HepG2 (cell line): ENCODE results near the gene ITLN1. TPM values are rescaled to one million over a fixed set of nuclear protein-coding genes. Genes with fewer than 3 reads are reported as not detected.

ENCODE experiments used
- ATAC-seq: fragments of 200-7000 bp; cut with Tn5 transposase; 3 replicates; pipeline ENCODE4 v1.9.1; 2020; ENCODE audit warnings: mild to moderate bottlenecking, moderate library complexity
- BruUV-seq: library from RNA; stranded (reverse); fragments of 400-500 nt; replicated peaks from 2 replicates; lab custom pipeline; 2021; lab: Mats Ljungman, UMichigan
- CTCF ChIA-PET: fragments of 300-600 bp; formaldehyde crosslinking; extraction: SDS; loops from one replicate; lab custom pipeline; 2021; ENCODE audit warnings: low total read pairs, inconsistent platforms, low intra/inter-chr PET ratio; lab: Yijun Ruan, JAX
- POLR2A ChIA-PET: fragments of 350-600 bp; sonication (Branson Sonifier 250); formaldehyde crosslinking; loops from one replicate; lab custom pipeline; 2020; ENCODE audit warnings: antibody characterized with exemption, inconsistent platforms; lab: Yijun Ruan, JAX
- DNase-seq: peaks from one replicate; pipeline ENCODE4 v3.0.0-alpha.2; 2015; ENCODE audit warnings: low spot score
- FAIRE-seq: peaks from 3 replicates; lab custom pipeline; 2011; peaks lifted over from hg19 to GRCh38; lab: Jason Lieb, UNC
- H2AFZ ChIP-seq: one replicate; pipeline ENCODE4 v1.6.1; 2011; ENCODE audit warnings: low read length, inconsistent platforms
- H3K27ac ChIP-seq: fragments of 300-600 bp; 3 replicates; pipeline ENCODE4 v1.8.0; 2011; ENCODE audit warnings: mixed run types, mild to moderate bottlenecking, mixed read lengths, low read length, inconsistent platforms; ENCODE audit not compliant: insufficient read depth; ENCODE audit errors: extremely low read length
- H3K27me3 ChIP-seq, 2 experiments: fragments of 200-600 bp in 1 of 2; 2 replicates in 1 of 2; 3 replicates in 1 of 2; pipeline versions ENCODE4 v1.6.0 to v1.8.0; 2011; ENCODE audit warnings: low read length in 2 of 2, mild to moderate bottlenecking in 2 of 2, moderate library complexity in 2 of 2, inconsistent platforms in 1 of 2; ENCODE audit not compliant: insufficient read depth in 2 of 2, control insufficient read depth in 1 of 2
- H3K36me3 ChIP-seq, 2 experiments: fragments of 200-600 bp in 1 of 2; replicated peaks in 1 of 2; 2 replicates in 1 of 2; 3 replicates in 1 of 2; pipeline versions ENCODE4 v1.5.1 to v1.8.0; 2011; ENCODE audit warnings: low read length in 2 of 2, inconsistent platforms in 1 of 2; ENCODE audit not compliant: insufficient read depth in 2 of 2, control insufficient read depth in 1 of 2
- H3K4me1 ChIP-seq: 2 replicates; pipeline ENCODE4 v1.5.1; 2012; ENCODE audit warnings: low read length, inconsistent platforms; ENCODE audit not compliant: insufficient read depth
- H3K4me2 ChIP-seq: 2 replicates; pipeline ENCODE4 v1.6.0; 2011; ENCODE audit warnings: low read depth, low read length, inconsistent platforms
- H3K4me3 ChIP-seq, 3 experiments: fragments of 200-600 bp in 1 of 3; sonication (generic), shearing (Covaris generic) in 1 of 3; replicated peaks in 1 of 3; 2 replicates each; pipeline ENCODE4 v1.5.1; 2011 to 2016; ENCODE audit warnings: low read length in 3 of 3, inconsistent platforms in 2 of 3, low read depth in 2 of 3, mild to moderate bottlenecking in 2 of 3, control low read depth in 1 of 3, mixed read lengths in 1 of 3; ENCODE audit not compliant: insufficient read depth in 1 of 3
- H3K79me2 ChIP-seq: one replicate; pipeline ENCODE4 v1.6.1; 2011; ENCODE audit warnings: low read length, inconsistent platforms; ENCODE audit not compliant: insufficient read depth
- H3K9ac ChIP-seq: 2 replicates; pipeline ENCODE4 v1.6.0; 2011; ENCODE audit warnings: mild to moderate bottlenecking, low read depth, low read length, inconsistent platforms; ENCODE audit not compliant: insufficient read depth
- H3K9me3 ChIP-seq: 2 replicates; pipeline ENCODE4 v1.5.1; 2012; ENCODE audit warnings: mild to moderate bottlenecking, low read length
- H4K20me1 ChIP-seq: 2 replicates; pipeline ENCODE4 v1.6.0; 2011; ENCODE audit warnings: inconsistent platforms, mild to moderate bottlenecking, low read length, moderate library complexity; ENCODE audit not compliant: insufficient read depth
- BCLAF1 ChIP-seq: fragments of 450-650 bp; IDR thresholded peaks from 2 replicates; pipeline ENCODE4 v1.6.1; 2017; ENCODE audit warnings: mild to moderate bottlenecking
- CEBPG ChIP-seq: IDR thresholded peaks from 2 replicates; pipeline ENCODE4 v1.6.1; 2016
- CREB1 ChIP-seq, 2 experiments: fragments of 450-650 bp in 1 of 2; IDR thresholded peaks; 2 replicates each; pipeline ENCODE4 v1.6.1; 2016 to 2017; ENCODE audit warnings: control low read depth in 1 of 2, mild to moderate bottlenecking in 1 of 2, missing compliant biosample characterization in 1 of 2, missing genetic modification characterization in 1 of 2
- DPF2 ChIP-seq: sonication (generic); formaldehyde crosslinking; IDR thresholded peaks from 2 replicates; pipeline ENCODE4 v1.4.0; 2020; ENCODE audit warnings: mild to moderate bottlenecking, low read depth, missing genetic modification reagents, borderline replicate concordance
- GMEB2 ChIP-seq: IDR thresholded peaks from 2 replicates; pipeline ENCODE4 v1.6.1; 2016; ENCODE audit warnings: missing biosample characterization, missing genetic modification reagents, low read depth
- JUN ChIP-seq: sonication (generic); formaldehyde crosslinking; IDR thresholded peaks from 2 replicates; pipeline ENCODE4 v1.4.0; 2020; ENCODE audit warnings: mild to moderate bottlenecking, missing genetic modification reagents
- KLF13 ChIP-seq: sonication (generic); formaldehyde crosslinking; IDR thresholded peaks from 2 replicates; pipeline ENCODE4 v1.4.0; 2020; ENCODE audit warnings: mild to moderate bottlenecking, missing genetic modification reagents
- KLF15 ChIP-seq: sonication (generic); formaldehyde crosslinking; IDR thresholded peaks from 2 replicates; pipeline ENCODE4 v1.8.1; 2023; ENCODE audit warnings: borderline replicate concordance, mild to moderate bottlenecking, inconsistent platforms, missing genetic modification reagents, mixed read lengths
- MLXIP ChIP-seq: sonication (generic); formaldehyde crosslinking; IDR thresholded peaks from 2 replicates; pipeline ENCODE4 v1.9.0; 2021; ENCODE audit warnings: missing genetic modification reagents, borderline replicate concordance
- NFIC ChIP-seq: IDR thresholded peaks from 2 replicates; pipeline ENCODE4 v1.6.1; 2012; ENCODE audit warnings: mild to moderate bottlenecking, low read length, inconsistent platforms
- SNAI1 ChIP-seq: sonication (generic); formaldehyde crosslinking; IDR thresholded peaks from 2 replicates; pipeline ENCODE4 v1.5.0; 2020; ENCODE audit warnings: mild to moderate bottlenecking, missing genetic modification reagents, borderline replicate concordance
- SRSF1 ChIP-seq: fragments of 200-400 bp; formaldehyde crosslinking; optimal IDR thresholded peaks from 2 replicates; pipeline ENCODE3; 2017; ENCODE audit warnings: mild to moderate bottlenecking, low read depth, low read length, moderate library complexity
- ZNF124 ChIP-seq: sonication (generic); formaldehyde crosslinking; IDR thresholded peaks from 2 replicates; pipeline ENCODE4 v1.4.0; 2020; ENCODE audit warnings: missing genetic modification reagents
- ZNF143 ChIP-seq: sonication (generic); formaldehyde crosslinking; IDR thresholded peaks from 2 replicates; pipeline ENCODE4 v1.4.0; 2020; ENCODE audit warnings: missing genetic modification reagents
- ZNF30 ChIP-seq: sonication (generic); formaldehyde crosslinking; IDR thresholded peaks from 2 replicates; pipeline ENCODE4 v1.5.0; 2020; ENCODE audit warnings: mild to moderate bottlenecking, missing genetic modification reagents
- ZNF674 ChIP-seq: sonication (generic); formaldehyde crosslinking; IDR thresholded peaks from 2 replicates; pipeline ENCODE4 v1.5.0; 2020; ENCODE audit warnings: low read depth, mild to moderate bottlenecking, missing genetic modification reagents
- ZNF749 ChIP-seq: sonication (generic); formaldehyde crosslinking; IDR thresholded peaks from 2 replicates; pipeline ENCODE4 v1.8.0; 2022; ENCODE audit warnings: mild to moderate bottlenecking, missing genetic modification reagents, moderate library complexity, borderline replicate concordance
- ZNF792 ChIP-seq: IDR thresholded peaks from 2 replicates; pipeline ENCODE4 v1.6.1; 2016
- ZNF839 ChIP-seq: sonication (generic); formaldehyde crosslinking; IDR thresholded peaks from 2 replicates; pipeline ENCODE4 v1.4.0; 2020; ENCODE audit warnings: missing genetic modification reagents, mild to moderate bottlenecking, borderline replicate concordance
- WGBS: methylation state at CpG from one replicate; pipeline ENCODE4 v1.1.6; 2017; ENCODE audit warnings: low lambda C conversion rate; 5-methylcytosine and 5-hydroxymethylcytosine counted together
- in situ Hi-C: cut with HindIII; loops from 2 replicates; pipeline ENCODE4 v1.10.0; 2017; ENCODE audit warnings: low pct_unique_long_range_greater_than_20kb; ENCODE audit not compliant: extremely low pct_ligation_motif_present
- intact Hi-C: fragments of 100-400 bp; cut with micrococcal nuclease; formaldehyde crosslinking; loops from one replicate; pipeline ENCODE4 v1.10.0; 2022; ENCODE audit not compliant: unreplicated experiment
- polyA plus RNA-seq, 8 experiments: library from polyadenylated mRNA; depleted of rRNA in 3 of 8; stranded (reverse) in 7 of 8; unstranded in 1 of 8; fragments of >200 nt; fragmentation: Illumina TruSeq in 4 of 8; extraction: Trizol in 4 of 8; gene quantifications; 2 replicates each; pipeline versions ENCODE4 v1.2.1 to v1.2.3, GENCODE V29; 2011 to 2016; ENCODE audit warnings: low read depth in 4 of 8, missing spikeins in 1 of 8, mixed read lengths in 1 of 8; ENCODE audit not compliant: insufficient read depth in 1 of 8
- total RNA-seq, 5 experiments: library from RNA; depleted of rRNA; stranded (reverse); fragments of >200 nt; fragmentation: Illumina TruSeq; extraction: Trizol; gene quantifications; 2 replicates each; pipeline ENCODE4 v1.2.3, GENCODE V29; 2016; ENCODE audit warnings: low read depth in 1 of 5

The ITLN1 gene
- total and polyA plus RNA-seq, 2 of the 13 experiments (the other 11 are each of a cell fraction or from before 2014, with no cell fraction given) = not detected

GRCh38 chr1:160864173-160864572 is 20.8 kb downstream of the ITLN1 start (continued):
- TF ChIP-seq ZNF143 (CRISPR knock-in tag) (no peak), BCLAF1 (no peak), ZNF124 (no peak)

DNA sequence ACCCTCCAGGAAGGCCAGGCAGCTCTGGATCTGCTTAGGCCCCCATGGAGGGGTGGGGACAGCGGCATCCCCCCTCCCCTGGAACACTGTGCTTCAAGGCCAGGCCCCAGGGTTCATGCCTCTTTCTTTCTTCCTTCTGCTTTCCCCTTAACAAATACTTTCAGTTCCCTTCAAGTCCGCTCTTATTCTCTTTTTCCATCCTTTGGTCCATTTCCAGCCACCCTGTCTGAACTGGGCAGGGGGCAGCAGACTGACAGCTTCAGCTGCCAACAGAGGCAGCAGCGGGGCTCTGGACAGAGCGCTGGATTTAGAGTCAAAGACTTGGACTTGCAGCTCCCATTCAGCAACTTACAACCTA is 21.2 kb downstream of the ITLN1 start:
- ATAC-seq = no peak
- in situ Hi-C loops = no loop called here
- Histone ChIP-seq H3K4me1 (peaks cover 35% of the 10 kb centered on the region), H3K9me3 (no peaks in the 10 kb centered on the region), H4K20me1 (no peaks in the 10 kb centered on the region), H2AFZ (no peak overlapping the region), H3K27me3 (no peaks in the 10 kb centered on the region), H3K4me2 (no peak overlapping the region), H3K27ac (no peak overlapping the region), H3K79me2 (no peaks in the 10 kb centered on the region), H3K4me3 (no peak overlapping the region), H3K9ac (no peak overlapping the region), H3K36me3 (no peaks in the 10 kb centered on the region)
- POLR2A ChIA-PET = no interaction called here
- 86% methylated on average over 4 of the region's 4 CpGs for WGBS
- no peak for FAIRE-seq
- intact Hi-C loops = no loop called here
- BruUV-seq = no TSS peak
- no peak for DNase-seq
- CTCF ChIA-PET = no interaction called here
- TF ChIP-seq SRSF1 (no peak), SNAI1 (CRISPR knock-in tag) (no peak), GMEB2 (CRISPR knock-in tag) (no peak), DPF2 (no peak), KLF15 (no peak), JUN (CRISPR knock-in tag) (no peak), ZNF839 (CRISPR knock-in tag) (no peak), CREB1 (IDR thresholded peaks at IDR 0.05) (no peak), CREB1 (CRISPR knock-in tag; IDR thresholded peaks at IDR 0.05) (no peak), KLF13 (CRISPR knock-in tag) (no peak), MLXIP (CRISPR knock-in tag) (no peak), NFIC (no peak), ZNF674 (CRISPR knock-in tag) (no peak), ZNF749 (no peak), ZNF30 (CRISPR knock-in tag) (no peak), CEBPG (CRISPR knock-in tag) (no peak), ZNF792 (no peak)
